CD4-positive, alpha-beta T cell treated with Interleukin-17A for 1 hour (primary cell): ENCODE data around the gene TFPT.

Experiments
- DNase-seq: peaks from one replicate; pipeline ENCODE4 v3.0.0-alpha.2; 2020

Gene TFPT

DNA sequence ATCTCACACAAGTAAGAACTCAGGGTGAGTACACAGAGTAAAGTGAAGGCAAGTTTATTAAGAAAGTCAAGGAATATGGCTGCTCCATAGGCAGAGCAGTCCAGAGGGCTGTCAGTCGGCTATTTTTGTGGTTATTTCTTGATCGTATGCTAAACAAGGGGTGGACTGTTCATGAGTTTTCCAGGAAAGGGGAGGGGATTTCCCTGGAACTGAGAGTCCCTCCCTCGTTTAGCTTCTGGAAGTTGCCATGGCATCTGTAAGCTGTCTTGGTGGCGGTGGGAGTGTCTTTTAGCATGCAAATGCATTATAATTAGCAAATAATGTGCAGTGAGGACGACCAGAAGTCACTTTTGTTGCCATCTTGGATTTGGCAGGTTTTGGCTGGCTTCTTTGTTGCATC, 46.0 kb downstream of the TFPT start:
- no peak for DNase-seq

DNA sequence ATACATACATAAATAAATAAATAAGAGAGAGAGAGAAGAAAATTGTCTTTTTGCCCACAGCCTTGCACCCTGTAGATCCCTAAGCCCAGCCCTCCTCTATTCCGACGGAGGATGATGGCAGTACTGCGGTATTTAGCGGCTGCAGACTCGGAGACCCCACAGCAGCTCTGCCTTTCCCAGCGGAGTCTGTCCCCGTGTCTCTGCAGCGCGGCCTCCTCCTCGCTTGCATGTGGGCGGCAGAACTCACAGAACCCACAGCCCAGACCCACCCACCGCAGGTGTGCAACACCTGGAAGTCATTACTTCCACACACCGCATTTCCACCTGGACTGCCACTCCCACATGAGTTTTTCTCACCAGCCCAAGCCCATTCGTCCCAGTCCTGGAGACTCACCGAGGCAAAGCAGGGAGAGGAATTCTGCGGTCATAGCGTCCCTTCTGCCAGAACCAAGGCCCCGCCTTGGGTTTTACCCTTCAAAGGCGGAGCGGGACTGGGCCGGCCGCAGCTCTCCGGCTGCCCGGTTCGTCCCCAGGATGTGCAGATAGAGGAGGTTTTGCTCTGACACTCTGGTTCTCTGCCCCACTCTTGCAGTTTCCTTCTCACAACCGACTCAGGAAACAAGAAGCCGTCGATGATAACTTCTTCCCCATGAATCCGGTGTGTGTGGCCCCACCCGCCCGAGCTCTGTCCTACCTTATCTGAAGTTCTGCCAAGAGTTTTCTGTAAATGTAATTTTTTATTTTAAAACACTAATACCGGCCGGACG, 51.9 kb downstream of the TFPT start, which contains the start of gene VSTM1:
Gene VSTM1 (minus strand): TSS at position 548 of the 767 bp plus-strand sequence. CDS start 120 bp downstream, at position 428.
- DNase-seq: no peak

DNA sequence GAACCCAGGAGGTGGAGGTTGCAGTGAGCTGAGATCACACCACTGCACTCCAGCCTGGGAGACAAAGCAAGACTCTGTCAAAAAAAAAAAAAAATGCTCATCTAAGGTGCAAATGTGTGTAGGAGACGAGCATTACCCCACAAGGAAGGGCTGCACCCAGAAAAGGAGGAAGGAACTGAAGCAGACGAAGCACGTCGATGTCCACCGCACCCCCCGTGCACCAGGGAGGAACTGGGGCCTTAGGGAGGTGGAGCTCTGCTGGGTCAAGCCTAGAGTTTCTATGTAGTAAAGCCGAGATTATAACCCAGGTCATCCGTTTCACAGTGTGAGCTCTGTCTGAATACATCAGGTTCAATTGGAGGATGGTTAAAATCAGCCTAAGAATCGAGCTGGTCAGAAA, 52.8 kb downstream of the TFPT start:
- no peak for DNase-seq
